PC-9 (cell line): ENCODE measurements around the gene SRC. TPM values are rescaled to one million over a fixed set of nuclear protein-coding genes. Genes with fewer than 3 reads are reported as not detected.

ENCODE experiments used
- BruUV-seq: library from RNA; stranded (reverse); fragments of 400-500 nt; replicated peaks from 2 replicates; lab custom pipeline; 2021; lab: Mats Ljungman, UMichigan
- CTCF ChIA-PET: fragments of 300-600 bp; sonication (Branson Sonifier 250); formaldehyde crosslinking; loops from one replicate; lab custom pipeline; 2022; ENCODE audit warnings: antibody characterized with exemption; lab: Charles Lee
- POLR2A ChIA-PET: fragments of 300-600 bp; sonication (Branson Sonifier 250); formaldehyde crosslinking; loops from one replicate; lab custom pipeline; 2022; ENCODE audit warnings: antibody characterized with exemption; ENCODE audit not compliant: unreplicated experiment; lab: Charles Lee
- DNase-seq, 2 experiments: peaks; one replicate each; pipeline versions ENCODE4 v3.0.0 to v3.0.0-alpha.2; 2015 to 2022; ENCODE audit warnings: mixed read lengths in 1 of 2
- H2AFZ ChIP-seq: fragments of 200-600 bp; sonication (generic); 2 replicates; pipeline ENCODE4 v1.8.1; 2017; ENCODE audit warnings: antibody characterized with exemption
- H3F3A ChIP-seq: fragments of 200-600 bp; sonication (generic); 2 replicates; pipeline ENCODE4 v1.8.1; 2017; ENCODE audit warnings: antibody characterized with exemption, mild to moderate bottlenecking, low read depth; ENCODE audit not compliant: insufficient read depth
- H3K27ac ChIP-seq: fragments of 200-600 bp; sonication (generic); 2 replicates; pipeline ENCODE4 v1.6.1; 2016; ENCODE audit warnings: mixed run types
- H3K27me3 ChIP-seq: fragments of 200-600 bp; sonication (generic); 2 replicates; pipeline ENCODE4 v1.6.1; 2016; ENCODE audit warnings: low read depth, mixed run types; ENCODE audit not compliant: insufficient read depth
- H3K36me3 ChIP-seq: fragments of 200-600 bp; sonication (generic); 2 replicates; pipeline ENCODE4 v1.6.1; 2016; ENCODE audit warnings: low read depth, mixed run types
- H3K4me1 ChIP-seq: fragments of 200-600 bp; sonication (generic); replicated peaks from 2 replicates; pipeline ENCODE4 v1.6.1; 2016; ENCODE audit warnings: mixed run types; ENCODE audit not compliant: insufficient read depth
- H3K4me2 ChIP-seq: fragments of 200-600 bp; sonication (generic); 2 replicates; pipeline ENCODE4 v1.6.1; 2017; ENCODE audit warnings: mixed run types
- H3K4me3 ChIP-seq: fragments of 200-600 bp; sonication (generic); 2 replicates; pipeline ENCODE4 v1.6.1; 2016; ENCODE audit warnings: mixed run types
- H3K79me2 ChIP-seq: fragments of 200-600 bp; sonication (generic); 2 replicates; pipeline ENCODE4 v1.6.1; 2017; ENCODE audit warnings: low read depth, mixed run types
- H3K9me2 ChIP-seq: fragments of 200-600 bp; sonication (generic); 2 replicates; pipeline ENCODE4 v1.8.1; 2017; ENCODE audit warnings: mild to moderate bottlenecking; ENCODE audit not compliant: insufficient read depth
- H3K9me3 ChIP-seq: fragments of 200-600 bp; sonication (generic); 2 replicates; pipeline ENCODE4 v1.8.1; 2016; ENCODE audit warnings: low read depth; ENCODE audit not compliant: insufficient read depth
- H4K20me1 ChIP-seq: fragments of 200-600 bp; sonication (generic); 2 replicates; pipeline ENCODE4 v1.8.1; 2017; ENCODE audit not compliant: insufficient read depth
- EZH2 ChIP-seq: fragments of 200-600 bp; sonication (generic); IDR thresholded peaks from 2 replicates; pipeline ENCODE4 v1.8.0; 2017; ENCODE audit warnings: antibody characterized with exemption, low read depth
- intact Hi-C: fragments of 100-400 bp; cut with micrococcal nuclease; formaldehyde crosslinking; loops from one replicate; pipeline ENCODE4 v1.10.0; 2022; ENCODE audit not compliant: unreplicated experiment
- total RNA-seq: library from RNA; stranded (reverse); gene quantifications from 2 replicates; pipeline ENCODE4 v1.2.3, GENCODE V29; 2021
- TF ChIP-seq, protein P1 (sequence below): fragments of 200-600 bp; sonication (generic); conservative IDR thresholded peaks from 2 replicates; pipeline ENCODE4 v1.6.1; 2017; ENCODE audit warnings: mixed run types, antibody characterized with exemption, mild to moderate bottlenecking, moderate library complexity

SRC gene
- total RNA-seq, 1 experiment from 2014 or later = 58.4 TPM

- no peak overlapping the region for H3K4me2 ChIP-seq
- peaks cover 96% of the 10 kb centered on the region for H3K27me3 ChIP-seq
- intact Hi-C loops = no loop called here
- no peaks in the 10 kb centered on the region for H4K20me1 ChIP-seq
- H3K4me1 ChIP-seq = no peaks in the 10 kb centered on the region
- no peaks in the 10 kb centered on the region for H3F3A ChIP-seq
- H3K4me3 ChIP-seq = no peak overlapping the region
- no peaks in the 10 kb centered on the region for H3K9me2 ChIP-seq
- TF ChIP-seq, protein P1, sequence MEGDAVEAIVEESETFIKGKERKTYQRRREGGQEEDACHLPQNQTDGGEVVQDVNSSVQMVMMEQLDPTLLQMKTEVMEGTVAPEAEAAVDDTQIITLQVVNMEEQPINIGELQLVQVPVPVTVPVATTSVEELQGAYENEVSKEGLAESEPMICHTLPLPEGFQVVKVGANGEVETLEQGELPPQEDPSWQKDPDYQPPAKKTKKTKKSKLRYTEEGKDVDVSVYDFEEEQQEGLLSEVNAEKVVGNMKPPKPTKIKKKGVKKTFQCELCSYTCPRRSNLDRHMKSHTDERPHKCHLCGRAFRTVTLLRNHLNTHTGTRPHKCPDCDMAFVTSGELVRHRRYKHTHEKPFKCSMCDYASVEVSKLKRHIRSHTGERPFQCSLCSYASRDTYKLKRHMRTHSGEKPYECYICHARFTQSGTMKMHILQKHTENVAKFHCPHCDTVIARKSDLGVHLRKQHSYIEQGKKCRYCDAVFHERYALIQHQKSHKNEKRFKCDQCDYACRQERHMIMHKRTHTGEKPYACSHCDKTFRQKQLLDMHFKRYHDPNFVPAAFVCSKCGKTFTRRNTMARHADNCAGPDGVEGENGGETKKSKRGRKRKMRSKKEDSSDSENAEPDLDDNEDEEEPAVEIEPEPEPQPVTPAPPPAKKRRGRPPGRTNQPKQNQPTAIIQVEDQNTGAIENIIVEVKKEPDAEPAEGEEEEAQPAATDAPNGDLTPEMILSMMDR = no peak
- TF ChIP-seq EZH2 = no peak
- H3K36me3 ChIP-seq = no peaks in the 10 kb centered on the region
- H3K79me2 ChIP-seq = no peaks in the 10 kb centered on the region
- no peak for DNase-seq
- no peak overlapping the region for H2AFZ ChIP-seq
- no peak overlapping the region for H3K27ac ChIP-seq
- POLR2A ChIA-PET = no interaction called here
- CTCF ChIA-PET = no interaction called here
- BruUV-seq = no TSS peak
- no peaks in the 10 kb centered on the region for H3K9me3 ChIP-seq
Measured at GRCh38 chr20:37443596-37443995, 97.7 kb downstream of the SRC start.

DNA sequence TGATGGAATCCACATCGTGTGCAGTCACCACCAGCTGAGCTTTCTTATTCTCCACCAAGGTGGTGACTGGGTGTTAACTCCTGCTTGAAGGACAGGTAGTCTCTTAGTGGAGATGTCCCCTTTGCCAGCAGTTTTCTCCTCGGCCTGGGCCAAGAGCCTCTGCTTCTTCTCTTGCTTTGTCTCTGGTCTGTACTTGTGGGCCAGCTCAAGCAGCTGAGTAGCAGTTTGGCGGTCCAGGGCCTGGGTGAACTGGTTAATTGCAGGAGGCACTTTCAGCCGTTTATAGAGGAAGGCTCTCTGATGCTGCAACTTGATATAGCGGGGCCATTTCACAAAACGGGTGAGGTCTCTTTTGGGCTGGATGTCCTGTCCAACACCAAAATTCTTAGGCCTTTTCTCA lies 99.1 kb downstream of the SRC start:
- Histone ChIP-seq H3K27me3 (peaks cover 96% of the 10 kb centered on the region), H3K4me2 (no peak overlapping the region), H3K79me2 (no peaks in the 10 kb centered on the region), H4K20me1 (no peaks in the 10 kb centered on the region), H3K4me1 (no peaks in the 10 kb centered on the region), H3K36me3 (no peaks in the 10 kb centered on the region), H3K9me3 (no peaks in the 10 kb centered on the region), H2AFZ (no peak overlapping the region), H3K4me3 (no peak overlapping the region), H3K9me2 (no peaks in the 10 kb centered on the region), H3F3A (no peaks in the 10 kb centered on the region), H3K27ac (no peak overlapping the region)
- DNase-seq = no peak
- ChIA-PET POLR2A (no interaction called here), CTCF (no interaction called here)
- intact Hi-C loops = no loop called here
- no peak for TF ChIP-seq EZH2
- TF ChIP-seq, protein P1 = no peak
- BruUV-seq = no TSS peak

- H3F3A ChIP-seq = no peaks in the 10 kb centered on the region
- H3K4me1 ChIP-seq = no peaks in the 10 kb centered on the region
- no peak overlapping the region for H2AFZ ChIP-seq
- ChIA-PET CTCF (no interaction called here), POLR2A (interaction anchor here (0.5 kb wide), 1 partner anchor 21 kb away, joined by 12 read pairs; no protein-coding TSS in a partner anchor)
- no peaks in the 10 kb centered on the region for H3K9me3 ChIP-seq
- TF ChIP-seq, protein P1 = no peak
- no peak for TF ChIP-seq EZH2
- no TSS peak for BruUV-seq
- no peaks in the 10 kb centered on the region for H3K79me2 ChIP-seq
- H3K9me2 ChIP-seq = no peaks in the 10 kb centered on the region
- no peak for DNase-seq
- intact Hi-C loops = no loop called here
- H3K36me3 ChIP-seq = no peaks in the 10 kb centered on the region
- H3K27me3 ChIP-seq = peaks cover 92% of the 10 kb centered on the region
- no peak overlapping the region for H3K27ac ChIP-seq
- H4K20me1 ChIP-seq = no peaks in the 10 kb centered on the region
- H3K4me2 ChIP-seq = no peak overlapping the region
- no peak overlapping the region for H3K4me3 ChIP-seq
Measured at GRCh38 chr20:37446286-37447032, 100.5 kb downstream of the SRC start.
